Measurements from ENCODE around the gene TCOF1.

DNA sequence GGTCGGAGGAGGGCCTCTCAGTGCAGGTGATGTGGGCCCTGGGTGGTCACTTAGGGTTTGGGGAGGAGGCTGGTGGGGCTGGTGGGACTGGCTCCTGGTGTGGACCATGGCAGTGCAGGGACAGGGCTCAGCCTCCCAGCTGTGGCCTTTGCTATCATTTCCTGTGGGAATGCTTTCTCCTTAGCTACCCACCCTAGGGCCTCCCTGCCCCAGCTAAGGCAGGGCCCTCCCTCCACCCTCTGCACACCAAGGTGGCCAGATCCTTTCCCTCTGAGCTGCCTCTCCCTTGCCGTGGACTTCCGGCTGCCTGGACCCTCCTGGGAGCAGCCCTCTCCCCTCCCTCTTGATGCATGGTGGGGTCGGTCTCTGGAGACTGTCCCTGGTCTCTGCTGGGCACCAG is 32.1 kb upstream of the TCOF1 start:
- TF ChIP-seq POLR2AphosphoS5 (IDR thresholded peaks at IDR 0.05) = no peak
- TF ChIP-seq, protein P1, sequence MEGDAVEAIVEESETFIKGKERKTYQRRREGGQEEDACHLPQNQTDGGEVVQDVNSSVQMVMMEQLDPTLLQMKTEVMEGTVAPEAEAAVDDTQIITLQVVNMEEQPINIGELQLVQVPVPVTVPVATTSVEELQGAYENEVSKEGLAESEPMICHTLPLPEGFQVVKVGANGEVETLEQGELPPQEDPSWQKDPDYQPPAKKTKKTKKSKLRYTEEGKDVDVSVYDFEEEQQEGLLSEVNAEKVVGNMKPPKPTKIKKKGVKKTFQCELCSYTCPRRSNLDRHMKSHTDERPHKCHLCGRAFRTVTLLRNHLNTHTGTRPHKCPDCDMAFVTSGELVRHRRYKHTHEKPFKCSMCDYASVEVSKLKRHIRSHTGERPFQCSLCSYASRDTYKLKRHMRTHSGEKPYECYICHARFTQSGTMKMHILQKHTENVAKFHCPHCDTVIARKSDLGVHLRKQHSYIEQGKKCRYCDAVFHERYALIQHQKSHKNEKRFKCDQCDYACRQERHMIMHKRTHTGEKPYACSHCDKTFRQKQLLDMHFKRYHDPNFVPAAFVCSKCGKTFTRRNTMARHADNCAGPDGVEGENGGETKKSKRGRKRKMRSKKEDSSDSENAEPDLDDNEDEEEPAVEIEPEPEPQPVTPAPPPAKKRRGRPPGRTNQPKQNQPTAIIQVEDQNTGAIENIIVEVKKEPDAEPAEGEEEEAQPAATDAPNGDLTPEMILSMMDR (IDR thresholded peaks at IDR 0.05) = no peak
